Measurements from ENCODE around the gene ISL2.

Gene ISL2

DNA sequence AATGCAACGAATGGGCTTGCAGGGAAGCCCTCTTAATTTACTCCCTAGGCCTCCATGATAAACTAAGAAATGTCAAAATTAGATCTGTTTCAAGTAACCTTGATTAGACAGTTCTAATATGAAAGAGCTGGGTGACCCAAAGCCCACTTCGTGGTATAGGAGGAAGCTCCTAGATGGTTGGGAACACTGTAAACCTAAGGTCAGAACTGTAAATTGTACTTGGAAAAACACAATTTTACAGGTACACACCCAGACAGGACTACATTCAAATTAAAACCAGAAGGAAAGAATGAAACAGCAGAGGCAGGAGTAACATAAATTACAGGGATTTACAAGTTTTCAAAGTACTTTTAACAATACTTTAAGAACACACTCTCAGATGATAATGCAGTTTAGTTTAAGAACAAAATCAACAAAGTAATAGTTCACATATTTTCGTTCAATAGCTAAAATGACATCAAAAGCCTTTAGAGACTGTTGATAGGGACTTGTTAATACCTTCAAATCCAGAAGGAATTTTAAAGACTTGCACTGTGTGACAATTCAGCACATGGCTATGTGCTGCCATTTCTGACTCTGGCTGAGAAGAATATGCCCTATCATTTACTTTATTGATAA lies 18.4 kb downstream of the ISL2 start:
- intact Hi-C loops (cut with DNase I), result no loop called here
- DNase-seq, result no peak

DNA sequence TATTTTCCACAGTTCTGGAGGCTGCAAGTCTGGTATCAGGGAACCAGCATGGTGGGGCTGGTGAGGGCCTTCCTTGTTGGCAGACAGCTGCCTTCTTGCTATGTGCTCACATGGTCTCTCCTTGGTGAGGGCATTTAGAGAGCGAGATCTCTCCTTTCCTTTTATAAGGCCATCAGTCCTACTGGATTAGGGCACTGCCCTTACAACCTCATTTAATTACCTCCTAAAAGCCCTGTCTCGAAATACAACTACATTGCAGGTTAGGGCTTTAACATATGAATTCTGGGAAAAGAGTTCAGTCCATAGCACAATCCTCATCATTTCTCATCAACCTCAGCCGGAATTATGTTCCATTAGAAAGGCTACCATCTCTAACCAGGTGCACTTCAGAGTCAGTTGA lies 21.9 kb downstream of the ISL2 start:
- intact Hi-C loops (cut with DNase I), result no loop called here
- DNase-seq, result no peak

DNA sequence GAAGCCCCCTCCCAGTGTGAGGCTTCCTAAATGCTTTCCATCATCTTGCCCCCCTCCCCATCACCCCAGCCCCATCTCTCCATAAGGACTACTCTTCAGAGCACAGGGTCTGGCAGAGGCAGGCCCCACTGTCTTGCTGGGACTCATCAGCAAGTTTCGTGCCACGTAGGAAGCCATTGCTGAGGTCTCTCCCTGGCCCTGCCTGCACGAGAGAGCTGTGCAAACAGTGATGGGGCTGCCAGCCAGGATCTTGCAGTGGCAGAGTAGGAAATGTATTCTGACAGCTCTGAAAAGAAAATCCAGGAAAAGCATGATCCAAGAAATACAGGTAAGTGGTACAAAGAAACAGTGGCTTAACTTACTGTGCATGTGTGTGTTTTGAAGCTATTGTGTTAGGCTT lies 22.6 kb downstream of the ISL2 start:
- no peak for DNase-seq
- intact Hi-C loops (cut with DNase I), result no loop called here

DNA sequence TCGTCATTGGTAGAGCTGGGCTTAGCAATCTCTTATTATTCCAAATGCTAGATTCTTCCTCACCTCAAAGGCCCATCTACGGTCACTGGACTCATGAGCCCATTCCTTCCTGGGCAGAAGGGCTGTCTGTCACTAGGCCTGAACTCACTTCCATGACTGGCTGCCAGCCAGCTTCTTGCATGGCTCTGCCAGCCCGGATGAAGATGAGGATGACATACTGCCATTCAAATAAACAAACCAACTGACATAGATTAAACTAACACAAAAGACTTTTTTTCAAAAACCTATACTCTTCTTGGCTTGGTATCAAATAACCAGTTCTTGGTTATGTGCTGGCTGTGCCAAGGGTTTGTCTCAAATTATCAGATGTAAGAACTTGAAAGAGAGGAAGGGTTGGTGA lies 23.8 kb downstream of the ISL2 start:
- no peak for DNase-seq
- intact Hi-C loops (cut with DNase I), result no loop called here

DNA sequence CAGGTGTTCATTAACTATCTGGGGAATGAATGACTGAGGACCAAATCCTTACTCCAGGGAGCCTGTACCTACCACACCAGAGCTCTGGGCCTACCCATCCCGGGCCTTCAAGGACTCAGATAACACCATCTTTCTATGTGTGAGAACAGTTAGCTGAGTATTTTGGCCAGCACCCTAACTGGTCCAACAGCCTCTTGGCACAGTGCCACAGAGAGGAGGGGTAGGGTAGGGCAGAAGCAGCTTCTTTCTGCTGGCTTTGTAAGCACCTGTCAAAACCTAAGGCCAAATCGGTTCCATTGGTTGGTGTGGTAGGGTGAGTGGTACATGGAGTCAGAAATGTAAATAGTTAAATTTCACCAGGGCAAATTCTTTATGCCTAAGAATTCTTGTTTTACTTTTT lies 26.7 kb downstream of the ISL2 start:
- intact Hi-C loops (cut with DNase I), result no loop called here
- DNase-seq, result no peak

DNA sequence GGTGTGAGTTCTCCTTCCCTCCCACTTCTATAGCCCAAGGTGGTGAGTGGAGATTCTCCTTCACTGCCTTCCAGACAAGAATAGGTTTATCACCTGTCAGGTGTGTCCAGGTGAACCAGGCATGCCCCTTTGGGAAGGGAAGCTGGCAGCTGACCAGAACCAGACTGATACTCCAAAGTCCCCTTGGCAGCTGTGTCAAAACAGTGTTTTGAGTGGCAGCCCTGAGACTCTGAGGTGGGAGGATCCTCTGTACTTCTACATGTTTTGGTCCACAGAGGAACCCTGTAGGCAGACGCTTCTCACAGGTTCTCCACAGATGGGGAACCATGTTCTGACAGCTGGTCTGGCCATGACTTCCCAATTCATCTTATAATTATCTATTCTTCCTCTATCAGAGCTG lies 30.1 kb downstream of the ISL2 start:
- intact Hi-C loops (cut with DNase I), result no loop called here
- DNase-seq, result no peak

DNA sequence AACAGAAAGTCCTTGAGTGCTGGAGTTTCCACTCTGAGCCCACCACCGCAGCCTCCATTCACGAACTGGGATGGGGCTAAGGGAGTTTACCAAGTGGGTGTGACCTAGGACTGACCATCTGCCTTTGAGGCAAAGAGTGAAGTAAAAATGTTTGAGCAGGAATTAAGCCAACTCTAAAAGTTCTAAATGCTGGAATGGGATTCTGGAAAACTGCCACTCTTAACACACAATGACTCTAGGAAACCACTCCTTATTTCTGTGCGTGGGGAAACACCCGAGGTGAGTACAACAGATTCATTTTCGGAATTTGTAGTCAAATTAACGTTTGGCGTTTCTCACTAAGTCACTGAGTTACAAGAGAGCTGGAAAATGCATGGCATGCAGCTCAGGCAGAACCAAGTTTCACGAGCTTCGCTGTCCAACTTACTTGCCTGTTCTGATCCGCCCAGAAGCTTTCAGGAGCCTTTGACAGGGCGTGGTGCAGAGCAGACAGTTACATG lies 31.6 kb downstream of the ISL2 start:
- intact Hi-C loops (cut with DNase I), result no loop called here
- no peak for DNase-seq

DNA sequence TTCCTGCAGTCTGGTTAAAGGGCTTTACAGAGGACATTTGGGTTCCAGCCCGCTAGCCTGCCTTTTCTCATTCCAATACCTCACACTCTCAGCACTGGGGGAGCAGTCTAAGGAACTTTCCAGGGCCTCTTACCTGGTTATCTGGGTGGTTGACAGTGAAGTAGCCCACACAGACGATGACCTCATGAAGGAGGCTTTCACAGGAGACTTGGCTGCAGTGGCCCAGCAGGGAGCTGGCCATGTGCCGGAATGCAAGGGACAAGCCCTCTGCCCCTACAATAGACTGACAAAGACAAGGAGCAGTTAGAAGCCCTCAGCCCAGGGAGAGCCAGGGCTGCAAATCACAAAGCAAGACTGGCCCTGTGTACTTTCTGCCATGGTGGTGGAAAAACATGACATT lies 39.5 kb downstream of the ISL2 start:
- no peak for DNase-seq
- intact Hi-C loops (cut with DNase I), result no loop called here

DNA sequence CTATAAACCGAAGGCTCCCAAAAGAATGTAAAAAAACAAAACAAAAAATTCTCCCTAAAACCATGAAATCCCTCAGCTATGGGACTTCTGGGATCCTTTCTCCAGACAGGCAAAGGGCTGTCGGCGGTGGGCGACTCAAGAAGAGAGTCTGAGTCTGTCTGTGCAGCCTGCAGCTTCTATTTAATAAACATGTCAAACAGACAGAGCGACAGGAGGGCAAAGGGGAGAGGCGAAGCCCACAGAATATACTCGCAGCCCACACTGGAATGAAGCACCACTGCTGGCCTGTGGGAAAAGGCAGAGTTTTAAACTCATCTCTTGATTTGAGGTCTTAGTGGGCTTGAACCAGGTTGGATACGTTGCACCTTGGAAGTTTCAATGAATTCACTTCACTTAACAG lies 40.2 kb downstream of the ISL2 start:
- no peak for DNase-seq
- intact Hi-C loops (cut with DNase I), result no loop called here

DNA sequence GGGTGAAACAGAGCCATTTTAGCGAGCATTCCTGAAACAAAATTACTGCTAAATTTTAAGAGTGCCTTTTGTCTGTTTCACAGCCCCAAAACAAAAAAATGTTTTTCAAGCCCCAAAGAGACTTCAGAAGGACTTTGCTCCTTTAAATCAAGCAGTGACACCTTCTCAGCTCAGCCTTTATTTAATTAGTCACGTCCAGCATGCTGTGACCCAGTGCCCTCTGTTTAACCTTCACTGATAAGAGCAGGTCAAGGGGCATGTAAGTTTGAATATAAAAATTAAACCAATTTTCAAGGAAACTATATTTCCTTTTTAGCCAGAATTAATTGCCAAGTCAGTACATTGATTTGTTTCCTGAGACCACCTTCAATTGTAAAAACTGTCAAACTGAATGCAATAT lies 40.6 kb downstream of the ISL2 start:
- DNase-seq, result no peak
- intact Hi-C loops (cut with DNase I), result no loop called here

DNA sequence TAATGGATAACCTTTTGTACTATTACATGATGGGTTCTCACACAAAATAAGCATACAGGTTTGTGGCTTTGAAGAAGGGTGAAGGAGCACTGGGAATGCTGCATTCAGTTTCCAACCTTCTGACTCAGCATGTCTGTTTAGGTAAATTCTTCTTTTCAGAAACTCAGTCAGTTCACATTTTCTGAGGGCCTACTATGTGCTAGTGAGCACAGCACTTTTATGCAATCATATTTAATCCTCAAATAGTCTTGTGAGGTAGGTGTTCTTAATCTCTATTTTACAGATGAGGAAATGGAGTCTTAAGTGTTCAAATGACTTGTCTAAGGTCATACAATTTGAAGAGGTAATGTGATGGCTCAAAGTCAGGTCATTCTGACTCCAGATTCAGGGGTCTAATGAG lies 41.2 kb downstream of the ISL2 start:
- no peak for DNase-seq
- intact Hi-C loops (cut with DNase I), result no loop called here

DNA sequence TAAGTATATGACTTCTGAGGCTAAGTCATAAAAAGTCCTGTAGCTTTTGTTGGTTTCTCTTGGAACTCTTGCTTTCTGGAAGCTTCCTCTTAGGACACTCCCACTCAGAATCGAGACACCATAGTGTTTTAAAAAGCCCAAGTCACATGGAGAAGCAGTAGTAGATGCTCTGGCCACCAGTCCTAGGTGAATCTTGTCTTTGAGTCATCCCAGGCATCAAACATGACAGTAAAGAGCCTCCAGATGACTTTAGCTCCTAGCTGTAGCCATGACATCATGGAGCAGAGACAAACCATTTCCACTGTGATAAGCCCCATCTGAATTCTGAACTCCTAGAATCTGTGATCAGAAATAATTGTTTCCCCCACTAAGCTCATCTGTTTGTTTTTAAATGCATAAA lies 42.1 kb downstream of the ISL2 start:
- no peak for DNase-seq
- intact Hi-C loops (cut with DNase I), result no loop called here

DNA sequence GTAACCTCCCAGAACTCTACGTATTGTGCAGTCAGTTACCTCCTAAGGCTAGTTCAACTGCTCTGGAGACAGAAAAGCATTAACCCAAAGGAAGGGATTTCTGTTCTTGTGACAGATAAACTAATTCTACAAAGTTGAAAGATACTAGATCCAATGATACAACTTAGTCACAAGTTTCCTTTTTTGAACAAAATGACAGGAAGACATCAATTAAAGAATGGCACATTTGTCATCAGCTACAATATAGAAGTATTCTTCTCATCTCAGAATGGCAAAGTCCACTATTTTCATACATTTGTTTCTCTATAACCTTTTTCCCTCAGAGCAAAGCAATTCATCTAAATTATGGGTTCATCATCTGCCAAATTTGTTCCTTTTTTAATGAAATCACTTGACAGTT lies 43.7 kb downstream of the ISL2 start:
- intact Hi-C loops (cut with DNase I), result no loop called here
- DNase-seq, result no peak

DNA sequence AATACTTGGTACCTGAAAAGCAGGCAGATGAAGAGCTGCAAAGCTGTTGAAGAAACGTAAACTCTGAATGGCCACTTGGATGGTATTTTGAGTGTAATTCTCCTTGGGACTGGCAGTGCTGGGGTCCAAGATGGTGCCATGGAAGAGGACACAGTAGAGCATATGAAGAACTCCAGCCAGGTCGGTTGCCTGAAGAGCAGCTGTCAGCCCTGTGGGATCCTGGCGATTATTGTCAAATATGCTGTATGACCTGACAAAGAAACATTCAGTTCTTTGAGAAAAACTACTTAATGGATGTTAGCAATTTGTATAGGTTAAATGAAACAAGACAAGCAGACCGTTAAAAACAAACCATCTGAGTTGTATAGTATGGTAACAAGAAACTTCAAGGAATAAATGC lies 44.8 kb downstream of the ISL2 start:
- intact Hi-C loops (cut with DNase I), result no loop called here

DNA sequence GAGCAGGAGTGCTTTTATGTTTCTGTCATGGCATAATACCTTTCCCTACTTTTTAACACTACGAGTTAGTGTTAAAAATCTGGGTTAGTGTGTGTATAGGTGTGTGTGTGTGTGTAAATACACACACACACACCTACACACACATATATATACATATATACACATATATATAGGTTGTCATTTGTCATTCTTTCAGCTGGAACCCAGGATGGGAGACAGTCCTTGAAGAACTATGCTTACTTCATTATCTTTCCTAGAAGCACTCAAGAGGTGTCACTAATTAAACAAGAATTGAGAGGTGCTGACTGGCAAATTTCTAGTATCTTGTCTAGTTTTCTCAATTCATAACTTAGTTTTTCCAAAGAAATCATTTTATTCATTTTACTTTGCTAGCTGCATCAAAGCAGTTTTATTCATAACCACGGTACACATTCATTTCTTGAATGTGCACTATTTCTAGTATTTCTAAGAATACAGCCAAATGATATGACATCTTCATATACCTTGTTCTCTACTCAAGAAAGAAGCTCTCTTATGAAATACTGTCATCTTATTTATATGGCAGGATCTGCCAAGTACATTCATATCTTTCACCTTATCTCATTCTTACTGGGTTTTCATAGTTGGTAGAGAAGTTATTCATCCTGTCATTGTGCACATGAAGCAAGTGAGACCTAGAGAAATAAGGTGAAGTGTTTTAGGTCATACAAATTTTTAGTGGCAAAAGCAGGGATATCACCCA lies 46.6 kb downstream of the ISL2 start:
- intact Hi-C loops (cut with DNase I), result no loop called here

More for the DNA sequence above, 44.8 kb downstream of the ISL2 start:
- DNase-seq, result no peak

DNA sequence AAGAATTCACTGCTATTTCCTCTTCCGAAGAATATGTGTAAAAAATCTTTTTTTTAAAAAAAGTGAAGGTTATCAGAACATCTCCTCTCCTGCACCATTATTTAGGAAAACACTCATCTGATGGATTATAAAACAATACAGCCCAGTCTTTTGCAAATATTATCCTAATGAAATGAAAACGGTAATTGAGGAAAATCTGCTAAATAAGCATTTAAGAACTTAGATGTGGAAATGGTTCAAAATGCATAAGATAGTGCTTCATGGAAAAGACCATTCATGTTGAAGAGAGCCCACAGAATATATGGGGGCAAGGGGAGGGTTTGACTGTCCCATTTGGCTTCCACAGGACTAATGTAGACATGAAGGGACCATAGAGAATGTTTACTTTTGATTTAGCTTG lies 47.8 kb downstream of the ISL2 start:
- no peak for DNase-seq
- intact Hi-C loops (cut with DNase I), result no loop called here

More for the DNA sequence above, 46.6 kb downstream of the ISL2 start:
- DNase-seq, result no peak

DNA sequence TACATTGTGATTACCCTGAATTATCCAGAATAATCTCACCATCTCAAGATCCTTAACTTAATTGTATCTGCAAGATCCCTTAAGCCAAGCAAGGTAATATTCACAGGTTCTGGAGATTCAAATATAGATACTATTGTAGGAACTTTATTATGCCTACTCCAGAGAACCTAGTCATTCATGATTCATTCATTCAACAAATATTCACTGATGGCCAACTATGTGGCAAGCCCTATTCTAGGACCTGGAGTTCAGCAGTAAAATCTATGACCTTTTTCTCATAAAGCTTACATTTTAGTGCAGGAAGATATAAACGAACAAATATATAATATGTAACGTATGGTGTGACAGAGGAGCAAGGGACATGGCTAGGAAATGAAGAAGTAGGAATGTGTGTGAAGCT lies 49.6 kb downstream of the ISL2 start:
- intact Hi-C loops (cut with DNase I), result no loop called here
- no peak for DNase-seq

DNA sequence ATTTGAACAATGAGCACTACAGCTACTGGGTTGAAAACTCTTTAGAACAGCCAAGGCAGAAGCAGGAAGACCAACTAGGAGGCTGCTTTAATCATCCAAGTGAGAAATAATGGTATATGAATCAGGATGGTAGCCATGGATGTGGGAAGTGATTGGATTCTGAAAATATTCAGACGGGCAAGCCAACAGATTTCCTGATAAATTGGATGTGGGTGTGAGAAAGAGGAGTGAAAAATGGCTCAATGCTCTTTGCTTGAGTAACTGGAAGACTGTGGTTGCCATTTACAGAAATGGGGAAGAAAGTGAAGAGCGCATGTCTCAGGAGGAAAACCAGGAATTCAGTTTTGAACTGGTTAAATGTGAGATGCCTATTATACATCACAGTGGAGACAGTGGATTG lies 50.4 kb downstream of the ISL2 start:
- intact Hi-C loops (cut with DNase I), result no loop called here
- no peak for DNase-seq

DNA sequence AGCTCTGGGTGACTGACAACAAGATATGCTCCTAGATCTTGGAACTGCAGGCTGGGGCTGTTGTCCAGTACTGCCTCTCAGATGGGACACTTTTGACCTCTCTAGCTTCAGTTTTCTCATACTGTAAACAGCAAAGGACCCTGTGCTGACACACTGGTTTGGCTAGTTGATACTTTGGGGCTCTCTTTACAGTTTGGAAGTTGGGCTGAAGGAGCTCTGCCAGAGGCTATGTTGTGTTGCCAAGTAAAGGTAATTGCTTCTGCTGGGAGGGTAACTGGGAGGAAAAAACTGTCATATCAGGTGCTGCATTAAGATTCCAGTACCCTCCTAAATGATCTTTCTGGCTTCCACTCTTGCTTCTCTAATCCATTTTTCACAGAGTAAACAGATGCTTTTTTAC lies 54.0 kb downstream of the ISL2 start:
- DNase-seq, result no peak
- intact Hi-C loops (cut with DNase I), result no loop called here

DNA sequence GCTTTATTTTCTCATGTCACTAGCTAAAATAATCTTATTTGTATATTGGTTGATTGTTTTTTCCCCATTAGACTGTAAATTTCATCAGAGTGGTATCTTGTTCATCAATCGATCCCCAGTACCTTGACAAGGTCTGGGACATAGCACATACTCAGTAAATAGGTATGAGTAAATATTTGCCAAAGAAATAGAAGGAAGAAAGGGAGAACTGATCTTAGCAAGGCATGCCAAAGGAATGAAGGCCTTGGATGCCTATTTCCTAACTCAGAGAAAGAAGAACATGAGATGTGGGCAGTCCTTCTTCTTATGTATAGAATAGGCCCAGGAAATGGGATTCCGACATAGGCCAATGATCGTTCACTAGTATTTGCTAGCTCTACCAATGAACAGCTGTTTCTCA lies 54.7 kb downstream of the ISL2 start:
- intact Hi-C loops (cut with DNase I), result no loop called here

DNA sequence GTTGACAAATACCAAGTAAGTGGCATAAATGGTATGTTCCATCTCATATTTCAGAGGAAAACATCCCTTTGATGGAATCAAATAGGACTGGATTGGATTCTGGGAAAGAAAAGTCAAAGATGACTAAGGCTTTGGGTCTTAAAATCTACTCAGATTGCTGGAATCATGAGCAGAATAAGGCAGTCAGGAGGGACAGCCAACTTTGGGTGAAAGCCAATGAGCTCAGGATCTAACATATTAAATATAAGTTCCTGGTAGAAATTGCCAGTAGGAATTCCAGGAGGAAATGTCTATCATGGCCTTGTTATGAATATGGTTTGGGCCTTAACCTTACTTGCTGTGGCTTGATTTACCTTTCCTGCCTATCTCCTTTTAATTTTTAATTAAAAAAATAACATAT lies 55.3 kb downstream of the ISL2 start:
- intact Hi-C loops (cut with DNase I), result no loop called here
- DNase-seq, result no peak

More for the DNA sequence above, 54.7 kb downstream of the ISL2 start:
- no peak for DNase-seq
